HG02610 (cell line): ENCODE measurements around the gene PRSS48.
"Not testable (repeated sequence)": the region's sequence is repeated elsewhere in the genome, so short reads cannot be mapped to it uniquely, and the experiment has no call there.

Source experiments
- ATAC-seq: cut with Tn5 transposase; IDR thresholded peaks from one replicate; pipeline ENCODE4 v1.9.1; 2021; ENCODE audit warnings: mild to moderate bottlenecking, moderate library complexity; ENCODE audit not compliant: unreplicated experiment

The PRSS48 gene

DNA sequence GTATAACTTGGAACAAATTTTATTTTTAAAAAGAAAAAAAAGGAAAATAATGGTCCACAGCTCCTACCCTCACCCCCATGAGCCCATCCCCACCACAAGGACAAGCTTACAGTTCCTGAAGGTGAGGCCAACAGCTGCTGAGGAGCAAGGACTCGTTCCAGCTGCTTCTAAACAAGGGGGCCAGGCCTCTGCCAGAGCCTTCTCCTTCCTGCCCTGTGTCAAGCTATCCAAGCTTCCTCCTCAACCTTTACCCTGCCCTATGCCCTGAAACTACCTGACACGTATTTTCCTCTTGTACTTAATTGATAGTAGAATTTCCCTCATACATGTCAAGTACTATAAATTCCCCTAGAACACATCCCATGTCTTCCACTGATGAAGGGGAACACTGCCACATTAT lies 39.7 kb downstream of the PRSS48 start:
- no peak for ATAC-seq

DNA sequence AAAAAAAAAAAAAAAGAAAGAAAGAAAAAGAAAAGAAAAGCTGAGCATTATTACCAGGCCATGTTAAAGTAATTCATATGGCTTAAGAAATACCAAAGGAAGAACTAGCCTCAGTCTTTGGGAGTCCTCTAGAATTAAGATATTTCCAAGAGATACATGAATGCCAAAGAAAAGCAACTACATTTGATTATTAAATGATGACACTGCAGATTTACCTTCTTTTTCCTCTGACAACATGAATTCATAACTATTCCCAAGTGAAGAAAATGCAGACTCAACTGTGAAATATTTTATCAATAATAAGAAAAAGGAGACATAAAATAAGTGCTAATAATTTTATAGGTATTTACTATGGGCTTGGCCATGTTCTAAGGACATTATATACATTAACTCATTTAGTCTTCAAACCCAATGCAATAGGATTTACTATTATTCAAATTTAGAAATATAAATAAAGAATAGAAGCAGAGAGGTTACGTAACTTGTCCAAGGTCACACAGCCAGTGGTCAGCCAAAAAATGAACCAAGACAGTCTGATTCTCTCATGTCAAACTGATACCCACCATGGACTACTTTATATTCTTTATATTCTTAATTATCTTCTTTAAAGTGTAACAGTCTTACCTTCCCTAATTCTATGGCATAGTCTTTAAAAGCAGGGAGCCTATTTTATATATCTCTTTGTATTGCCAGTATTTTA lies 41.5 kb downstream of the PRSS48 start:
- ATAC-seq = no peak

DNA sequence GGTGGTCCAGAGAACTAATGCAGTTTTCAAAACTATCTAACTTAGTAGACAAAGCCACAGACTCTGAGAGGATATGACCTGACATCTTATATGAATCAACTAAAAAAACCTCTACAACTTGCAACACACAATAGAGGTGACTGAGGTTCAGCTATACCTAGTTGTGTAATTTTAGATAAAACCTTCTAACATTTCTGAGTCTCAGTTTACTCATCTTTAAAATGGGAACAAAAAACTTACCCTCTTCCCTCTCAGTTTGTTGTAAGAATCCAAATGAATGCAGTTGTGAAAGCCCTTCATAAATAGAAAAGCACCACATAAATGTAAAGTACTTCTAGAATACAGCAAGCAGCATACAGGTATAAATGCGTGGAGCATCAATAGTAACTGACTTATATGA lies 42.5 kb downstream of the PRSS48 start:
- no peak for ATAC-seq

DNA sequence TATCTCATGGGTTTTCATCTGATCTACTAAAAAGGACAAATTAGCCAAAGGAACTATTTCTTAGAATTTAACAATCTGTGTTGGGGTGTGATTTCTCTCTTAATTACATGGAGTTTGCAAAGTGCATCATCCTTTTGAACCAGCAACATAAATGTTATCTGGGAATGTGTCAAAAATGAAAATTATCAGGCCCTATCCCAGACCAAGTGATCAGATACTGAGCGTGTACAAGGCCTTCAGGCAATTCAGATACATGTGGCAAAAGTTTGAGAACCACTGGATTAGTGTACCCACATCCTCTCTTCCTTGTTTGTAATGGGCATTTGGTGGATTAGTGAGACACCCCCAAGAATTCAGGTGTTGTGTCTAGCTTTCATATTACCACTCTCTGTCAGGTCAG lies 44.6 kb downstream of the PRSS48 start:
- ATAC-seq = no peak

DNA sequence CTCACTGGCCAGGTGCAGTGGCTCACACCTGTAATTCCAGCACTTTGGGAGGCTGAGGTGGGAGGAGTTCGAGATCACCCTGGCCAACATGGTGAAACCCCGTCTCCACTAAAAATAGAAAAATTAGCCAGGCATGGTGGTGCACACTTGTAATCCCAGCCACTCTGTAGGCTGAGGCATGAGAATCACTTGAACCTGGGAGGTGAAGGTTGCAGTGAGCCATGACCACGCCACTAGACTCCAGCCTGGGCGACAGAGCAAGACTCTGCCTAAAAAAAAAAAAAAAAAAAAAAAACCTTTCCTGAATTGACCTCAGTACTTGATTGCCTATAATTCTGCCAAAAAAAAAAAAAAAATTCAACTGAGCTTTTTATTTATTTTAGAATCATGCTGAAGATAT lies 45.2 kb downstream of the PRSS48 start:
- not testable (repeated sequence) for ATAC-seq

DNA sequence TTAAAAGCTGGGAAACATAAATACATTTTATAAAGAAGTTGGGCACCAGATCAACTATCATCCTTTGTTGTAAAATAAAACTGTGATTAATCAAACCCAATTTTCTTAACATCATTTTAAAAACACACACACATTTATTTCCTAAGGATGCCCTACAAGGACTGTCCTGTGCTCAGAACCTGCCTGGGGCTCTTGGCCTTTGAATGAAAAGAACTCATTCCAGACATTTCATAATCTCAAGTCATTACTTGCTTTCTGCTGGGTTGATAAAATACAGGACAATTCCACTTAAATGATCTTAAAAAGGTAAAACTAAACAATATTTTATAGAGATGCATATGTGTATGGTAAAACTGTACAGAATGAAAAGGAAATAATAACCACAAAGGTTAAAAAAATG lies 45.6 kb downstream of the PRSS48 start:
- ATAC-seq = no peak

DNA sequence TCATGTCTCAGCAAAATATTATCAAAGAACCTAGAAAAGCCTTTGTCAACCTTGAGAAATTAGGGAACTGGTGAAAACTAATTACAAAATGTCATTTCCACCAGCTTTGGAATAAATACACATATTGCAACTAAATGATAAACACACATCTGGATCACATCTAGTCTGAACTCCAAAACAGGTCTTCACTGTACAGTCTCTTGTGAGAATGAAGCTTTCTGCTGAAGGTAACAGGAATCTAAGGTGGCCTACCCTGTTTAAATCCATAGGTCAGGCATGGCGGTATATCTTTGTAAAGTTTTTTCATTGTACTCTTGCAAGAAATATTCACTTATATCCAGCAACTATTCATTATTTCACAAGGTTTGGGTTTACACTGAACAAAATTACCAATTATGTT lies 46.7 kb downstream of the PRSS48 start:
- ATAC-seq = no peak

DNA sequence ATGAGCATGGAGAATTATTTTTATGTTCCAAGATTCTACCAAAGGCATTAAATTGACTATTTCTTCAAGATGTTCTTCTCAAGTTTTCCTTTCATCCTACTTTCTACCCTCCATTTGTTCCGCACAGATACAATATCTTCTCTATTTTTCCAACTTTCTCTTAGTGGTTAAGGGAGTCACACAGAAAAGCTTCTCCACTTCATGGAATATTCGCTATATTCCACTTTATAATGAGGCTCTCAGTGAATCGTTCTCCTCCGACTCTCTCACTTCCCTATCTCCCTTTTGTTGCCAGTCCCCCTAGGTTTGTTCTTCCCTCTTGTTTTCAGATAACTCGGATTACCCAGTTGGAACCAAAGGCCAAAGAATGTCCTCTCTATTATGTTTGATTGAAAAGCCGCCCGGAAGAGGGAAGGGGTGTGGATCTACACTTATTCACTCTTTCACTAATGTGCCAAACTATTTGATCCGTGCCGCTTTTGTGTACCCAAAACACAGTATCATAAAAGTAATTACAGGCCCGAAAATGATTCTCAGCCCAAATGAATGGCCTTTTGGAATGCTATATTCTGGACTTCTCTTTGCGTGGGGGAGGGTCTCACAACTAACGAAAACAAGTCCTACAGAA lies 47.3 kb downstream of the PRSS48 start:
- no peak for ATAC-seq

DNA sequence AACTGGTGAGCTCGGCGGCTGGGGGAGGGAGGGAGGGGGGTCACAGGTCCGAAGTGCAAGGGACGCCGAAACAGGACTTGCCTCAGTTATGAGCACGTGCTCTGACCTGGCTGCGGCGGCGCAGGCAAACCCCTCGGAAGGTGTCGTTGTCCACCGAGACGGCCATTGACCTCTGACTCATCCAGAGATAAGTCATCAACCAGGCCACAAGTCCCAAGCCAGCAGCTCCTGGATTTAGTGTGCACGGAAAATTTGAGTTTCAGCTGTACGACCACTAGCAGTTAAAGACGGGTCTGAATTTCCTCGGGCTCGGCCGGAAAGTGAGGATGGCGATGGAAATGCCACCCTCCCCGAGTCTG lies 47.8 kb downstream of the PRSS48 start:
- peak; percentile 78 for ATAC-seq

DNA sequence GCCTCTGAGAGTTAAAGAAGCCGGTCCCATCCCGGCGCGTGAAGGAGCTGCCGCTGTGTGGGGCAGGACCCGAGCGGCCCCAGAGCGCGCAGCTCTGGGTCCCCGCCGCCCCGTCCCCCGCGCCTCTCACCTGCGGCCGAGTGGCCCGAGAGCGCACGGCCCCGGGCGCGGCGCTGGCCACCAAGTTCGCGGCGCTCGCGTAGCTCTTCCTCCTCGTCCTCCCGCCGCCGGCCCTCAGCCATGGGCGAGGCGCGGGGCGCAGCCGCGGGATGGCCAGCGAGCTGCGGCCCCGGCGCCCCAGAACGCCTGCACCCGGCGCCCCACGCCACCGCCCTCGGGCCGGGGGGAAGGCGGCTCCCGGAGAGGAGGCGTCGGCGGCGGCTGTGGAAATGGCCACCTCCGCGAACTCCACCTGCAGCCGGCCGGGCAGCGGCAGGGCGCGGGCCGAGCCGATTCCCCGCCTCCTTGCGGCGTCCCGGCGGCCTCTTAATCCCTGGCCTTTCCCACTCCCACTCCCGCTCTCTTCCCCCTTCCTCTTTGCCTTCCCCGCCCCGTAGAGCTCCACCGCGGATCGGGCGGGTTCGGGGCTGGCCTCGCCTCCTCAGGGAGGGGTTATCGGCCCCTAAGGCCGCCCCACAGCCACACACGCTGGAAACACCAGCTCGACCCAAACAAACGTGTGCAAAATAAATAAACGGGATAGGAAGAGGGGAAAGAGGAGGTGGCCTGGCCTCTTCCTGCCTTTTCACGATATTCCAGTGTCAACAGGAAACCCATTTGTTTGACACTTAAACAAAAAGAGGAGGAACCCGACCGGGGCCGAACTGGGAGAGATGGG lies 48.4 kb downstream of the PRSS48 start, which contains the start of gene SH3D19:
Gene SH3D19 (minus strand): TSS at position 495 of the 838 bp plus-strand sequence. CDS start 253 bp downstream, at position 242.
- ATAC-seq = peak; percentile 42

DNA sequence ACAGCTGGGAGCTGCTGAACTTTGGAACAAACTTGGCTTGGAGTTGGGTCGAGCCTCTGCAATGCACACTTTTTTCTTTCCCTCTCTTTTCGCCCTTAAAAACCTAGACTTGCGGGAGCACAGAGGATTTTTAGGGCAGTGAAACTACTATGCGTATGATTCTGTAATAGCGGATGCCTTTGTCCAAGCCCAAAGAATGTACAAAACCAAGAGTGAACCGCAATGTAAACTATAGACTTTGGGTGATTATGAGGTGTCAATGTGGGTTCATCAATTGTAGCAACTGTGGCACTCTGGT lies 48.9 kb downstream of the PRSS48 start:
- no peak for ATAC-seq

DNA sequence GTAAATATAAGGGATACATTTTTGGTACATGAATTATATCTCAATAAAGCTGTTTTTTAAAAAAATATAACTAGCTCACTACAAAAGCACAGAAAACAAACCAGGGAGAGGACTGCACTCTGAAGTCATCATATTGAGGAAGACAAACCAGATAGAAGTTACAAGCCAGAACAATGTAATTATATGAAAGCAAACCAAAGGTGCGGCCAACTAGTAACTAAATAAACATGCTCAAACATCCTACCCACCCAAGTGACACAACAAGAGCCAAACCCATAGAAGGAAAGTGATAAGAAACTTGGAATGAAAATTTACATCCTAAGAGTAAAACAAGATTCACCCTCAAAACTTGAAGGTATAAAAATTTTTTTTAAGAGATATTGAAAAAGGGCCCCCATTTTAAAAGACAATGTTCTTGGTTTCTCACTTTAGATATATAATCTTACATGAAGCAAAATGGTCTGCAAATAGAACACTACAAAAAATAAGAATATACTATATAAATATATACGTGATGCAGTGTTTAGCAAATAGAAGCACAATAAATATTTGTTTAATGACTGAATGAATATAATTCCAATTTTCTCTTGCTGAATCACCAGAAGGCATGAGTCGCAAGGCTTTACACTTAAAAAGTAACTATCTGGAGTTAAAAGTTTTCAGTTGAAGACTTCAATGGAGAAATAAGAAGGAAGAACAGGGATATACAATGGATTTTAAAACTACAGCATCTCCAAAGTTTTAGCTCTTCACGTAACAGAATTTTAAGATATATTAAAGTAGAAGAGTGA lies 52.5 kb downstream of the PRSS48 start:
- no peak for ATAC-seq

DNA sequence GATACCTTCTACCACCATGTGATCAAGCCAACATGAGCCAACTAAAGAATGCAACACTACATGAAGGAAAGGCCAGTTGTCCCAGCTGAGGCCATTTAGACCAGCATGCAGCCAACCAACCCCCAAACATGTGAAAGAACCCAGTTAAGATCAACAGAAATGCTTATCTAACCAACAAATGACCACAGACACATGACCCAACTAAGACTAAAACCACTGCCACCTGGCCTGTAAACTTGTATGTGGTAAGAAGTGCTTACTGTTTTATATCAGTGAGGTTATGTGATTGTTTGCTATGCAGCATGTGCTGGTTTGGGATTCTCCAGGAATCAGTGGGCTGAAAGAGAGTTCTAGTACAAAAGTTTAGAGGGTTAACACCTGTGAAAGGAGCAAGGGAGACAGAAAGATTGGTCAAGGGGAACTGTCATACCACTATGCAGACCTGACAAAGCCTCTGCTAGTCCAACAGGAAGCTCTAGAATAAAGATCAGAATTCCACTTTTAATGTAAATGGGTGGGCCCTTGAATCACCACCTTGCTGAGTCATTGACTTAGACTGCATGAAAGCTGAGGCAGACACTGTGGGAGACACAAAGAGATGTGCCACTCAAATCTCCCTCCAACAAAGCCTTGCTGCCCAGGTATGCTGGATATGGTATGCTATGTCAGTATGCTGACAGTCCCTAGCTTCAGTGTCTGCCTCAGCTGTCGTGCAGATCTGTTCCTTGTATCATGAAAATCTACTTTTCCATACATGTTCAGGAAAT lies 54.5 kb downstream of the PRSS48 start:
- ATAC-seq = no peak

DNA sequence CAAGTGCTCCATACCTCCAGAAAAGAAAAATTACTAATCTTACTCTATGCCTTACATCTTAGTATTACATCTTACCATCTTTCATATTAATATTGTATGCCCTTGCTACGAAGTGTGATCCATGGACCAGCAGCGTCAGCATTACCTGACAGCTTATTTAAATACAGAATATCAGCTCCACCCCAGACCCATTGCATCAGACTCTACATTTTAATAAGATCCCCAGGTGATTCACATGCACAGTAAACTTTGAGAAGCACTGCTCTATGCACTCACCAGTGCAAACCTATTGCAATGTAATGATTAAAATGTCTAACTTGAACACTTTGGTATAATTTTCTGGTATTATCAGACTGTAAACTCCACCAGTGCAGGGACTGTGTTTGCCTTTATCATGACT lies 62.5 kb downstream of the PRSS48 start:
- no peak for ATAC-seq

DNA sequence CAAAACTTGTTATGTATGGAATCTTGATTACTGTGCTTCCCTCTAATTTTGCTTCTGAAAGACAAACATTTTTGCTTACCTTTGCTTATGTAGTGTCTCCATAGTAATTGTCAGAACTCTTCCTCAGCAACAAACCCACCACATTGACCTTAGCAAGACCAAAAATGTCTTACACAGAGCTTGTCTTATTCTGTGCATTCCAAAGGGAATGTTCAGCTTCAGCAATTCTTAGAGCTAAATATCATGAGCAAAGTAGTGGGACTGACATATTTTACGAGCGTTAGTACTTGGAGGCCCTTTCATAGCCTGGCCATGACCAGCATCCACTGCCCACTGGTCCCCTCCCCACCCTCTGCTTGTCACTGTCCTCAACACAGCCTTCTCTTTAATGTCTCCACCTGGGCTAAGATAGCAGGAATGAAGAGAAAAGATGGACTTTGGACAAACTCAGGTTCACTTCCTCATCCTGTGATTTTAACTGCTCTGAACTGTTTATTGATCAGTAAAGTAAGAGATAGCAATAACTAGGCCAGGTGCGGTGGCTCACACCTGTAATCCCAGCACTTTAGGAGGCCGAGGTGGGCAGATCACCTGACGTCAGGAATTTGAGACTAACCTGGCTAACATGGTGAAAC lies 63.9 kb downstream of the PRSS48 start:
- ATAC-seq = no peak
